Transverse colon (tissue), 3 donors: ENCODE measurements around the gene BEND3.
"Not testable (repeated sequence)": the region's sequence is repeated elsewhere in the genome, so short reads cannot be mapped to it uniquely, and the experiment has no call there.

ENCODE experiments used
- POLR2A ChIP-seq: fragments of 450-650 bp; IDR thresholded peaks from one replicate; pipeline ENCODE4 v1.6.1; 2016; ENCODE audit warnings: antibody characterized with exemption, mild to moderate bottlenecking, moderate library complexity
- TF ChIP-seq, protein P1 (sequence below), 5 experiments: fragments of 200-600 bp in 3 of 5; fragments of 450-650 bp in 2 of 5; sonication (generic) in 3 of 5; IDR thresholded peaks; 1 replicate in 2 of 5; 2 replicates in 3 of 5; pipeline ENCODE4 v1.5.1; 2016 to 2017; ENCODE audit warnings: antibody characterized with exemption in 5 of 5, inconsistent platforms in 3 of 5, mild to moderate bottlenecking in 2 of 5, moderate library complexity in 1 of 5

DNA sequence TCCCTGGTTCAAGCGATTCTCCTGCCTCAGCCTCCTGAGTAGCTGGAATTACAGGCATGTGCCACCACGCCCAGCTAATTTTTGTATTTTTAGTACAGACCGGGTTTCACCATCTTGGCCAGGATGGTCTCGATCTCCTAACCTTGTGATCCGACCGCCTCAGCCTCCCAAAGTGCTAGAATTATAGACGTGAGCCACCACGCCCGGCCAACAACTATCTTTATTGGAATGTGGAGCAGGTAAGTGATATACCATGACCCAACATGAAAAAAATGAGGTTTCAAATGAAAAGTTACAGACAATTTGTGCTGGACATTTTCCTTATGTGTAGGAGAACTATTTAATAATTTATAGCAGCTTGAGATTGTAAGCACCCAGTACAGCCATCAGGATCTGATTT lies 3.2 kb upstream of the BEND3 start:
- TF ChIP-seq, protein P1, sequence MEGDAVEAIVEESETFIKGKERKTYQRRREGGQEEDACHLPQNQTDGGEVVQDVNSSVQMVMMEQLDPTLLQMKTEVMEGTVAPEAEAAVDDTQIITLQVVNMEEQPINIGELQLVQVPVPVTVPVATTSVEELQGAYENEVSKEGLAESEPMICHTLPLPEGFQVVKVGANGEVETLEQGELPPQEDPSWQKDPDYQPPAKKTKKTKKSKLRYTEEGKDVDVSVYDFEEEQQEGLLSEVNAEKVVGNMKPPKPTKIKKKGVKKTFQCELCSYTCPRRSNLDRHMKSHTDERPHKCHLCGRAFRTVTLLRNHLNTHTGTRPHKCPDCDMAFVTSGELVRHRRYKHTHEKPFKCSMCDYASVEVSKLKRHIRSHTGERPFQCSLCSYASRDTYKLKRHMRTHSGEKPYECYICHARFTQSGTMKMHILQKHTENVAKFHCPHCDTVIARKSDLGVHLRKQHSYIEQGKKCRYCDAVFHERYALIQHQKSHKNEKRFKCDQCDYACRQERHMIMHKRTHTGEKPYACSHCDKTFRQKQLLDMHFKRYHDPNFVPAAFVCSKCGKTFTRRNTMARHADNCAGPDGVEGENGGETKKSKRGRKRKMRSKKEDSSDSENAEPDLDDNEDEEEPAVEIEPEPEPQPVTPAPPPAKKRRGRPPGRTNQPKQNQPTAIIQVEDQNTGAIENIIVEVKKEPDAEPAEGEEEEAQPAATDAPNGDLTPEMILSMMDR (IDR thresholded peaks at IDR 0.05), result not testable (repeated sequence)
- TF ChIP-seq POLR2A, result not testable (repeated sequence)
